HG03558 (cell line): ENCODE data around the gene CEP170B.

Source experiments
- ATAC-seq: cut with Tn5 transposase; IDR thresholded peaks from one replicate; pipeline ENCODE4 v1.9.1; 2021; ENCODE audit warnings: moderate number of reproducible peaks; ENCODE audit not compliant: unreplicated experiment; ENCODE audit errors: extremely low read depth

Gene CEP170B

DNA sequence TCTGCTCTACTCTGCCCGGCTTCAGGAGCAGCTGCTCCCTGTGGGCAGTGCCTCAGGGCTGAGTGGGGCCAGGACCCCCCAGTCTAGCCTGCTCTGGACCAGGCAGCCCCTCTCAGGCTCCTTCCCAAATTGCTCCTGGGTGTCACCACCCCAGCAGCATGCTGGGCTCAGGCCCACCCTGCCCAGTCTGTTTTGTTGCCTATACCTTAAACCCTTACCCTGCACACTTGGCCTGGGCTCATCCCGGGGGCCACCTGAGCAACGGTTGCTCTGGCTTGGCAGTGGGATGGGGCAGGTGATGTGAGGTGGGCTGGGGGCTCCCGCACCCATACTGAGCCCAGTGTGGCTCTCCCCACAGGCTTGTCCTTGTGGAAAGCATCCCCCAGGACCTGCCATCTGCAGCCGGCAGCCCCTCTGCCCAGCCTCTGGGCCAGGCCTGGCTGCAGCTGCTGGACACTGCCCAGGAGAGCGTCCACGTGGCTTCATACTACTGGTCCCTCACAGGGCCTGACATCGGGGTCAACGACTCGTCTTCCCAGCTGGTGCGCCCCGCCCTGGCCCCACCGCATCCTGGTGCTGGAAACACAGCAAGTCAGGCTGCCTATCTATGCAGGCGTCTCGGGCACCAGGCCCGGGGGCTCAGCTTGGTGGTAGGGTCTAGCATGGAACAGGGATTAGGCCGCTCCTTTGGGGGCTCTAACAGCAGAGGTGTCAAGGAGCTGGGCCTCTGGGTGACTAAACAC, 63.5 kb downstream of the CEP170B start:
- no peak for ATAC-seq

DNA sequence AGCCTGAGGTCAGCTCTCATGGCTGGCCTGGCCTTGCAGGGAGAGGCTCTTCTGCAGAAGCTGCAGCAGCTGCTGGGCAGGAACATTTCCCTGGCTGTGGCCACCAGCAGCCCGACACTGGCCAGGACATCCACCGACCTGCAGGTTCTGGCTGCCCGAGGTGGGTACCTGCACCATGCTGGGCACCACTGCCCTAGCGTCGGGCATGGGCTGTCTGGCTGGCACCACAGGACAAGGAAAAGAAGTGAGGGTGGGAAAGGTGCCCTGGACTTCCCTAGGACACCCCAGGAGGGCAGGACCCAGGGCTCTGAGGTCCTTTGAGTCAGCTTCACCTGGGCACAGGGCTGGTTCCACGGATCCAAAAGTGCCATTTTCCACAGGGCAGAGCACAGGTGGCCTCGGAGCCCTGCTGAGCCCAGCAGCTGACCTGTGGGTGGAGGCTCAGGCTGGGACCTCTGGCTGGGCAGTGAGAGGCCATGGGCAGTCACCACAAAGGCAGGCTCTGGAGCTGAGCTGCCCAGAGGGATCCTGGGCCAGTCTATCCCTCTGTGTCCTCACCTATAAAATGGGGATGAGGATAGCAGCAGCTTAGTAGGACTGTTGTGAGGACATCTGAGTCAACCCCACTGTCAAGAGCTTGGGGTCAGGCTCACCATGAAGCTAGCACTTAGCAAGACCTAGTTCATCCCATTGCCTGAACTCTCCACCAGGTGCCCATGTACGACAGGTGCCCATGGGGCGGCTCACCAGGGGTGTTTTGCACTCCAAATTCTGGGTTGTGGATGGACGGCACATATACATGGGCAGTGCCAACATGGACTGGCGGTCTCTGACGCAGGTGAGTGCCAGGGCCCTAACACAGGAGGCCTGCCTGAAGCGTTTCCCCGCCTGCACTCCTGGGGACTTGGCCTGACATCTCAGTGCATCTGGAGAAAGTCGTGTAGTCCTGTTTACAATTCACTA, 64.5 kb downstream of the CEP170B start:
- ATAC-seq: no peak

DNA sequence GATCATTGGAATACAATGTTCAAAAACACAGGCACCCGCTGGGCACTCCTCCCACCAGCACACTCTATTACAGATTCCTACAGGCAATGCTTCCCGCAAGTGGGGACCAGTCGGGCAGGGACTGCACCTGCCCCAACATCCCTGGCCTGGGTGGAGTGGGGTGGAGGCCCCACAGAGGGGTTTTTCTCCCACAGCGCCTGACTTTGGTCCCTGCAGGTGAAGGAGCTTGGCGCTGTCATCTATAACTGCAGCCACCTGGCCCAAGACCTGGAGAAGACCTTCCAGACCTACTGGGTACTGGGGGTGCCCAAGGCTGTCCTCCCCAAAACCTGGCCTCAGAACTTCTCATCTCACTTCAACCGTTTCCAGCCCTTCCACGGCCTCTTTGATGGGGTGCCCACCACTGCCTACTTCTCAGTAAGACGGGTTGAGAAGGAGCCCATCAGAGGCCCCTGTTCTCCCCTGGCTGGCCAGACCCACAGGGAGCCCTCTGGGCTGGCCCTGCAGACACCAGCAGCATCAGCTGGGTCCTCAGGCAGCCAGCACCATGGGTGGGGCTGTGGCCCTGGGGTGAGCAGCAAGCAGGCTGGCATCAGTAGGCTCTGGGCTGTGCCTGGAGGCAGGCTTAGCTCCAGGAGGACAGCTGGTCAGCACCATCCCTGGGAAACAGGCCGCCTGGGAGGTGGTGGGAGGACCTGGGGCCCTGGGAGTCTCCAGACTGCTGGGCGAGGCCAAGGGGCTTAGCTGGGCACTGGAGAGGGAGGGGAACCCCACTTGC, 65.6 kb downstream of the CEP170B start:
- no peak for ATAC-seq

DNA sequence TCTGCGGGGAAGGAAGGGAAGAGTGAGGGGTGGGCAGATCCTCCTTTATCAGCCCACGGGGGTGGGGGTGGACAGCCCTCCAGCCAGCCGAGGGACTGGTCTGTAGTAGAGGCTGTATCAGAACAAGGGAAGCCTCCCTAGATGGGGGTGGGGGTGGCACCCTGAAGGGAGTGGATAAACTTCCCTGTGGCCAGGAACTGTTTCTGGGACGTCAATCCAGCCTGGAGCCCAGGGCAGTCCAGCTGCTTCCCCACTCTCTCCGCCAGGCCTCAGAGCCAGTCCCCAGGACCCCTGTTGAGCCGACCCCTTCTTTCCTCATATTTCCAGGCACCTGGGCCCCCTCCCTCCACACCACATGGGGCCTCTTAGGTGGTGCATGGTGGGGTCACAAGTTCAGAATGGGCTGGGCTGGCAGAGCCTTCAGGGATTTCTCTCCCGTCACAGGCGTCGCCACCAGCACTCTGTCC, 66.3 kb downstream of the CEP170B start:
- ATAC-seq: no peak

DNA sequence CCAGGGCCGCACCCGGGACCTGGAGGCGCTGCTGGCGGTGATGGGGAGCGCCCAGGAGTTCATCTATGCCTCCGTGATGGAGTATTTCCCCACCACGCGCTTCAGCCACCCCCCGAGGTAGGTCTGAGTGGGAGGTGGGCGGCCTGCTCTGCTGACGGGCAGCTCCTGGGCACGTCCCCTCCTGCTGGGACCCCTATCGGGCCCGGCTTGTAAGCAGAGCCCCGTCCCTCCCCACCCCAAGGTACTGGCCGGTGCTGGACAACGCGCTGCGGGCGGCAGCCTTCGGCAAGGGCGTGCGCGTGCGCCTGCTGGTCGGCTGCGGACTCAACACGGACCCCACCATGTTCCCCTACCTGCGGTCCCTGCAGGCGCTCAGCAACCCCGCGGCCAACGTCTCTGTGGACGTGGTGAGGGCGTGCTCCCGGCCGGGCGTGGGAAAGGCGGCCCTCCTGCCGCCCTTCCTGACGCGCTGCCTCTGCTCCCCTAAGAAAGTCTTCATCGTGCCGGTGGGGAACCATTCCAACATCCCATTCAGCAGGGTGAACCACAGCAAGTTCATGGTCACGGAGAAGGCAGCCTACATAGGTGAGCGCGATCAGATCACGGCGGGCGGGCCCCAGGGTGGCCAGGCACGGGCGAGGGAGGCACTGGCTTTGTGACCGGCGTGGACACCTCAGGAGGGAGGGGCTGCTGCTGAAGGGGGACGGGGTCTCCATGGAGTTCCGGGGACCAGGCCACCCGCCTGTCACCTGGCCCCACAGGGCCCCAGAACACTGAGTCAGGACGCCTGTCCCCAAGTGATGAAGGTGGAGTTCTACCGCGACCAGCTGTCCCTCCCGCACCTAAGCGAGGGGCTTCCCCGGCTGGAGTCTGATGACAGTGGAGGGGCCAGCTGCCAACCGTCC, 67.0 kb downstream of the CEP170B start:
- no peak for ATAC-seq

DNA sequence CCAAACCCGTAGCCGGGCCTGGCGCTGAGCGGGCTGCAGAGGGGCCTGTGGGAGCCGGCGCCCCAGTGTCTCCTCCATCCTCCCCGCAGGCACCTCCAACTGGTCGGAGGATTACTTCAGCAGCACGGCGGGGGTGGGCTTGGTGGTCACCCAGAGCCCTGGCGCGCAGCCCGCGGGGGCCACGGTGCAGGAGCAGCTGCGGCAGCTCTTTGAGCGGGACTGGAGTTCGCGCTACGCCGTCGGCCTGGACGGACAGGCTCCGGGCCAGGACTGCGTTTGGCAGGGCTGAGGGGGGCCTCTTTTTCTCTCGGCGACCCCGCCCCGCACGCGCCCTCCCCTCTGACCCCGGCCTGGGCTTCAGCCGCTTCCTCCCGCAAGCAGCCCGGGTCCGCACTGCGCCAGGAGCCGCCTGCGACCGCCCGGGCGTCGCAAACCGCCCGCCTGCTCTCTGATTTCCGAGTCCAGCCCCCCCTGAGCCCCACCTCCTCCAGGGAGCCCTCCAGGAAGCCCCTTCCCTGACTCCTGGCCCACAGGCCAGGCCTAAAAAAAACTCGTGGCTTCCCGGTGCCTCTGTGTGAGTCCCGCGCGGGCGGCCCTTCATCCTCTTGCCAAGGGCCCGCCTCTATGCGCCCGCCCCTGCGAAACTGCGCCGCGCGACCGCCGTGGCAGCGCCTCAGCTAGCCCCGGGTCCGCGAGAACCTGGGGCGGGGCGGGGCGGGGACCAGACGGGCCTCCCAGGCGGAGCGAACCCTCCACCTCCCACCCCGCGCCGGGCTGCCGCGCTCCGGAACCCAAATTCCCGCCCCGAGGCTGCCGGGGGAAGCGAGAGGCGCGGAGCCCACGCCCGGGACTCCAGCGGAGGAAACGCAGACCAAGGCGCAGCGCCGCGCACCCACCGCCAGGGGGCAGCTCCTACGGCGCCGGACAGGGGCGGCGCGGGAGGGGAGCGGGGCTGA, 67.9 kb downstream of the CEP170B start:
- no peak for ATAC-seq

DNA sequence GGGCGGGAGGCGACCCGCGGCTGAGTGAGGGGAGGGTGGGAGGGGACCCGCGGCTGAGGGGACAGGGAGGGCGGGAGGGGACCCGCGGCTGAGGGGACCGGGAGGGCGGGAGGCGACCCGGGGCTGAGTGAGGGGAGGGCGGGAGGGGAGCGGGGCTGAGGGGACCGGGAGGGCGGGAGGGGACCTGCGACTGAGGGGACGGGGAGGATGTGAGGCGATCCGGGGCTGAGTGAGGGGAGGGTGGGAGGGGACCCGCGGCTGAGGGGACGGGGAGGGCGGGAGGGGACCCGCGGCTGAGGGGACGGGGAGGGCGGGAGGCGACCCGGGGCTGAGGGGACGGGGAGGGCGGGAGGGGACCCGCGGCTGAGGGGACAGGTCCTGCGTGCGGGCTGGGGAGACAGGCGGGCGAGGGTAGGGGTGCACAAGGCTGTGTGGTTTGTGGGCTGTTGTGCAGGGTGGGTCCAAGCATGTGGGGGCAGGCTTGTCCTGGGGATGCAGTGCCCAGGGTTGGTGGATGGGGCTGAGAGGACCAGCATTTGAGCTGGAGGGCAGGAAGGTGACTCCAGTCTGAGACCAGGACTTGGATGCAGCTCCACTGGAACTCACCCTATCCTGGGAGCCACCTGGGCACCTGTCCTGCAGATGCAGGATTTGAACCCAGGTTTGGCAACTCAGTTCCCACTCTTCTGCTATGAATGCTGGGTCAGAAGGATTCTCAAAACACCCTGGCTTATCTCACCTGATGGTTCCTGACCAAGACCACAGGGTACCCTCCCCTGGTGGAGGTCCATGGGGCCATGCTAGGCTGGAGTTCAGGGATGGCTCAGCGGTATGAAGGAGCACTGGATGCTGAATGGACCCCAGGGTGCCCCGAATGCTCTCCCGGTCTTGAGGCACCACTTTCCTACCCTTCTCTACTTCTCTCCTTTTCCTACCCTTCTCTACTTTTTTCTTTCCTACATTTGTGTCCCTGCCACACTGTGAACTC, 69.0 kb downstream of the CEP170B start:
- no peak for ATAC-seq

DNA sequence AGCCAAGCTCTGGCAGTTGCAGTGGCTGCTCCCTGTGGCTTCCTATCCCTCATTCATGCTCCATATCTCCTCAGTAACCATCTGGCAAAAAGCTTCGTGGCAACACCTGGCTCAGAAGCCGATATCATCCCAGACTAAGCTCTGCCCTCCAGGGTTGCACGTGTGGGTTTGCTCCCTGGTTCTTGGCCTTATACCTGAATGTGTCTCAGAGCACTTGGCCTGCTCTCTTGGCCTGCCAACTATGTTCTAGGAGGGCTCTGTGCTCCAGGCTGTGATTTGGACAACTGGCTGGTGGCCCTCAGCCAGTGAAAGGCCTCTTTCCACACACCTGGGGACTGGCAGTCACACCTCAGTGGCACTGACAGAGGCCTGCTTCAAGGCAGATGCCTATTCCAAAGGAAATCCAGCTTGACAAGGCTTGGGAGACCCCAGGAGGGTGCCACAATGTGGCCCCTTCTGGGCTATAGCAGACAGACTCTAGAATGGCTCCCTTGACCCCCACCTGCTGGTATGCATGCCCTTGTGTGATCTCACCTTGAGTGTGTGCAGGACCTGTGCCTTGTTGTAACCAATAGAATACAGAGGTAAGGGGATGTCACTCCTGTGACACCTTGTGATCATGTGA, 70.1 kb downstream of the CEP170B start:
- ATAC-seq: no peak

DNA sequence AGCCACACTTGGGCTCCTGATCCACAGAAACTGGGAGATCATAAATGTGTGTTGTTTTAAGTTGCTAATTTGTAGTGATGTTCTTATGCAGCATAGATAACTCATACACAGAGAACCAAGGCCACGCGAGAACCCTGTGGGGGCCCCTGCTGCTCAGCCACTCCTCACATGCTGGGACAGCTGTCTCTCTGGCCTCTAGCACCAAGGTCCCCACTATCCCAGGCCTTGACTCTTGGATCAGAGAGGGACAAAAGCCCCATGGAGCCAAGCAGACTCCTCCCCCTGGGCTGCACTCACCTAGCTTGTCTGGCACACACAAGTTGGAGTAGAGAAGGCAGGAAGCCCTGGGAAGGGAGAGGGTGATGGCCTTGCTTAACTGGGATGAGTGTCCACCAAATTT, 70.9 kb downstream of the CEP170B start:
- no peak for ATAC-seq

DNA sequence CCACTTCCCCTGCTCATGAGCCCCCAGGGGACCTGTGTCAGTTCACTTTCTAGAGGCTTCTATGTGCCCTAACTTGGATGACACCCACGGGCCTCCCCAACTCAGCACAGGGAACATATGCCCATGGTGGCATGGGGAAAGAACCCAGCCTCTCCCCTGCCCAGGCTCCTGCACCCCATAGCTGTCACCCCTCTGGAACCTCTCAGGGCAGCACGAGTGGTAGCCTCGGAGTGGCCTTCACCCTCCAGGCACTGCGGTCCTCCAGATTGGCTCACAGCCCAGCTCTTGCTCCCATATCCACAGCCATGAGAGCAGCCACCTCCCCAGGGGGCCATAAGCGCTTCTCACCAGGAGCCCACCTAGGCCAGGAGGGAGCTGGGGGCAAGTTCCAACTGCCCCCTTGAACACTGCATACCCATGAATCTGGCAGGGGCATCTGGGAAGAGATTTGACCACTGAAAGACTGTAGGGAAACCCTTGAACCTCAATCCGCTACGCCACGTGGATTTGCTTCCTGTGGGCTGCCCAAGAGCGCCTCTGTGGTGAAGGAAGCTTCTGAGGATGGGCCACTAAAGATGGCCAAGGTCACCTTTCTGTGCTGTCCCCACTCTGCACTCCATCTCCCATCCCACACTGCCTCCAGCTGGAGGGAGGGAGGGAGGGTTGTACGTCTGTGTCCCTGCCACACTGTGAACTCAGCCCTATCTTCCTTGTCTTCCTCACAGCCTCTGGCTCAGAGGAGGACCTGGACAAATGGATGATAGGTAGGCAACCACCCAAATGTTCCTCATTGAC, 71.5 kb downstream of the CEP170B start:
- ATAC-seq: no peak

DNA sequence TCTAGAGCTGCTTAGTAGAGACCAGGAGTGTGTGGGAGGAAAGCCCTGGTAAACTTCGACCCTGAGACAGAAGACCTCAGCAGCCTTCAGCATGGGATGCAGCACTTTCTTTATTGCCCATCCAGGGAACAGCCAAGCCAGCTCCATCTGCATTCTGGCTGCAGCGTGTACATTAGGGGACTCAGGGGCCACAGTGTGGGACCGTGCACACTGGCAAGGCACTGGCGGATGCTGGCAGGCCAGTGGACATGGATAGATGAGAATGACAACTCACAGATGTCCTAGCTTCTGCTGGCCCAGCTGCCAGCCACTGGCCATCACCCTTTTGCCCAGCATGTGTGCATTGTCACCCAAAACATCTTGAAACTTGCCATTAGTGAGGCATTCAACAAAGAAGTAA, 72.1 kb downstream of the CEP170B start:
- ATAC-seq: no peak

DNA sequence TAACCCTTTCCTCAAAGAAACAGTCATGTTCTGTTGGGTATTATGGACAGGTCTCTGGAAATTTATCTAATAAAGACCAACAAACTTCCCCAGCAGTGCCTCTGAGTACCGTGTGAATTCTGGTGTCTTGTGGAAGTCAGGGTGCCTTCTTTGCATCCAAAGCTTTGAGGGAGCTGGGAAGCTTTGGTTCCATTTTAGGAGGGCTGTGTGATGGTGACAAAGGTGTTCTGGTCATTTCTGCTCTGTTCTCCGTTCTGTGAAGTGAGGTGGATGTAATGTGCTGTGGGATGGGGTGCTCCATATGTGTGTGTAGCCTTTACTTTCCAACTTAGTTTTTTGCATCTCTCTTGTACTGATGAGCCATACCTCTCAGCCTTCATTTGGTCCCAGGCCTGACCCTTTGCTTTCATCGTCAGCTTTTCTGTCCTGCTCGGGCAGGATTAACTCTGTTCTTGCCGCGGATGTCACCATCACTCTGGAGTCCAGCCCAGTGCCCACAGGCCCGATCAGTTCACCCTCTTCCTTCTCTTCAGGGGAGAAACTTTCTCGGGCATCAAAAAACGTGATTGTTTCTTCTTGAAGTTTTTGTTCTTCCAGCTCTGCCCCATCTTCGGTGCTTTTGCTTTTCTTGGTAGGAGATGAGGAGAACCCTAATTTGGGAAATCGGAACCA, 72.8 kb downstream of the CEP170B start:
- ATAC-seq: no peak

DNA sequence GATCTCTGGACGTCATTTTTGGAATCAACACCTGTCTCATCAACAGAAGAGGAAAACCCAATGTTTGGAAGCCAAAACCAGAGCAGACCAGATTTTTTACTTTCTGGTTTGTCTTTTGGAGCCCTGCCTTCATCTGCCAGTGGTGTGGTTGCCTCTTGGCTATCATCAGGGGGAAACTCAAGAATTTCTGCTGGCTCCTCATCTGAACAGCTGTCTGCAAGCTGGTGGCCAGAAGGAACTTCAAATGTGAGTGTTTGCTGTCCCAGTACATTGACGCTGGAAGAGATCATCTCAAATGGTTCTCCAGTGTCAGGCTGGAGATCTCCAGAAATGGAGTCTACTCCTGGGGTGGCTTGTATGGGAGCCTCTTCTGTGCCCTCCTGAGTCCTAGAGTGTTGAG, 73.4 kb downstream of the CEP170B start:
- ATAC-seq: no peak

DNA sequence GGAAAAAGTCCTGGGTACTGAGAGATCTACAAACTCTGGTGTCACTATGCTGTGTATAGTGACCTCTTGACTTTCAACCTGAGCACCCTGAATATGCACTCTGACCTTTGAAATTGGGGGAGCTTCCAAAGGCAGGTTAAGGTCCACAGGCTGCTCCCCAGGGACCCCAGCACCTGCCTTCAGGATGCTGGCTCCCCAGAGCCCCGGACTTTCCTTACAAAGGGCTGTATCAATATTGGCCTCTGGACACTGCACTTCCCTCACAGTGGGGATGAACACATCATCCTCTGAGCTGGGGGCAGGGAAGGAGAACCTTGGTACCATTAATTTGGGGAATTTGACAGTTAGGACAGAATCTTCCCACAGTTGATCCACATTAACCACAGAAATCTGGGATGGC, 73.9 kb downstream of the CEP170B start:
- no peak for ATAC-seq

DNA sequence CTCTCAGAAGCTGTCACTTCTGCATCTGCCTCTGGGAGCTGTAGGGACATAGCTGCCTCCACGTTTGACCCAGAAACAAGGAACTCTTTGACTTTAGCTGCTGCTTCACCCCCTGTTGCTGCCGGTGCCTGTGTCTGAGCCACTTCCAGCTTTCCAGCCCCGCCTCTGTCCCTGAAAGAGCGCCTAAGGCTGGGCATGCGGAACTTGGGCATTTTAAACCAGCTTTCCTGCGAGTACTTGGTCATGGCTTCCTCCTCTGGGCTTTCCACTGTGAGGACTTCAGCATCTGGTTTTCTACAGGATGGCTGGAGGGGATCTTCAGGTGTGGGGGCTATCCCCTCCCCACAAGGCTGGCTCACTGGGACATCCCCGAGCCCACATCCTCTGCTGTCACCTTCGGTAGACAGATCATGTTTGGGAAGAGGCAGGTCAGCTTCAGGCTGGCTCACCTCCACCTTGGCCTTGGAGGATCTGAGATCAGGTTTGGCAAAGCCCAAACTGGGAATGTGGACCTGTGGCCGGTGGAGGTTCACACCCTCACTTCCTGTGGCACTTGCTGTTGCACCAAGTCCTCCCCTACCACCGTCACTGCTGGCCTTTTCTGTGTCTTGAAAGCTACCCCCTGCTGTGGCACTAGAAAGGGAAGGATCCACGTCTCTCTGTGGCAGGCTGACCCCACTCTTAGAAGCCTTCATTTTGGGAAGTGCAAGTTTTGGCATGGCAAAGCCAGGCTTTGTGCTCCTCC, 74.8 kb downstream of the CEP170B start:
- ATAC-seq: no peak
